GM08714 (cell line): ENCODE data around the gene PRPF38A.
"Not testable (repeated sequence)": the region's sequence is repeated elsewhere in the genome, so short reads cannot be mapped to it uniquely, and the experiment has no call there.

Experiments
- H3K4me3 ChIP-seq: fragments of 200-500 bp; sonication (Bioruptor generic); 2 replicates; pipeline ENCODE4 v1.5.1; 2014; ENCODE audit warnings: mild to moderate bottlenecking, low read length, inconsistent platforms
- ZNF274 ChIP-seq: IDR thresholded peaks from 2 replicates; pipeline ENCODE4 v1.6.1; 2012; ENCODE audit warnings: mild to moderate bottlenecking, low read depth, low read length

Gene PRPF38A

DNA sequence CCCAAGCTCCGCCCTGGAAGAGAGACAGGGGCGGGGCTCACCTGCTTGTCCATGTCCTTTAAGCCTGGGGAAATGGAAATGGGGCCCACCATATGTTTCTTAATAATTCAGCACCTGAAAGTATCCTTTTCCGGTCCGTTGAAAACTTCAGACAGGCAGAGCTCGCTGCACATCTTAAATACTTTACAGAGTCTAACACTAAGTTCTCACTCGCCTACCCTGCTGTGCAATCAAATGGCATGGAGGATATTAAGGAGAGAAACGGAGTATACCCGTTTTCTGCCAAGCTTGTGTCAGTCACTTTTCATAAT, 37.9 kb upstream of the PRPF38A start:
- peak overlapping the region; percentile 52; the same call in 1 of the 2 replicates for H3K4me3 ChIP-seq
- TF ChIP-seq ZNF274, result no peak

DNA sequence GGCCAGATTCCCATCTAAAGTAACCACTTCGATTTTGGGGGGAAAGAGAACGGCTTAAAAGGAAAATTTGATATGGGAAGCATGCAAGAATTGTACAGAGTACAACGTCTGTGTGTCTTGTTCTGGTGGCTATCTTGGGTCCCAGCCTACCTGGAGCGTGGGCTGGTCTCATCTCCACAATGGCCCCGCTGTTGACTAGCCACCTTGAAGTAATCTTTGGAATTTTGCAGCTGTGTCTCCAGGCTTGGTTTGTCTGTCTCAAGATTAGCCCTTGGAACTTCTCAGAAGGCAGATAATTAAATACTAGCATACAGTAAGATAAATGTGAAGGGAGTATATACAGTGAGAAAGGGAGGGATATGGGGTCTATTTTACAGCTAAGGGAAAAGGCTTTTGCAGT, 37.1 kb upstream of the PRPF38A start:
- H3K4me3 ChIP-seq, result no peak overlapping the region
- no peak for TF ChIP-seq ZNF274

DNA sequence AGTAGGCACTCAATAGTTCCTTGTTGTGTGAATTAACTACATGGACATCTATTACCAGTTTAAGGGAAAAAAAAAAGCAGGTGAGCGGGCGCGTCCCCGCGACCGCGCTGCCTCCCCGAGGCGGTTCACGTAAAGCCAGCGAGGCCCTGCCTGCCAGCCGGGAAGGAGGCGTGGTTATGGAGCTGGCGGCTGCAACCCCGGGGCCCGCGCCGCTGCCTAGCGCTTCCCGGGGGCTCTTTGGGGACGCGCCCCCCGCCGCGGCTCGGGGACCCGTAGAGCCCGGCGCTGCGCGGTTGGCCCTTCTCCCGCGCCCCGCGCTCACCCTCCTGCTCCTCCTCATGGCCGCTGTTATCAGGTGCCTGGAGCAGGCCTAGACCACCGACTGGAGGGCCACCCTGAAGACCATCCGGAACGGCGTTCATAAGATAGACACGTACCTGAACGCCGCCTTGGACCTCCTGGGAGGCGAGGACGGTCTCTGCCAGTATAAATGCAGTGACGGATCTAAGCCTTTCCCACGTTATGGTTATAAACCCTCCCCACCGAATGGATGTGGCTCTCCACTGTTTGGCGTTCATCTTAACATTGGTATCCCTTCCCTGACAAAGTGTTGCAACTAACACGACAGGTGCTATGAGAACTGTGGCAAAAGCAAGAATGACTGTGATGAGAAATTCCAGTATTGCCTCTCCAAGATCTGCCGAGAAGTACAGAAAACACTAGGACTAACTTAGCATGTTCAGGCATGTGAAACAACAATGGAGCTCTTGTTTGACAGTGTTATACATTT, 35.8 kb upstream of the PRPF38A start:
- H3K4me3 ChIP-seq, result peak overlapping the region; percentile 36; the same call in 1 of the 2 replicates
- TF ChIP-seq ZNF274, result no peak

DNA sequence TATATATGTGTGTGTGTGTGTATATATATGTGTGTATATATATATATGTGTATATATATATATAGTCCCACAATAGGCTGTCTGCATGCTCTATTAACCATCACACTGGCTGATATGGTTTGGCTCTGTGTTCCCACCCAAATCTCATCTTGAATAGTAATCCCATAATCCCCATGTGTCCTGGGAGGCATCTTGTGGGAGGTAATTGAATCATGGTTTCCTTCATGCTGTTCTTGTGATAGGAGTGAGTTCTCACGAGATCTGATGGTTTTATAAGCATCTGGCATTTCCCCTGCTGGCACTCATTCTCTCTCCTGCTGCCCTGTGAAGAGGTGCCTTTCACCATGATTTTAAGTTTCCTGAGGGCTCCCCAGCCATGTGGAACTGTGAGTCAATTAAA, 34.6 kb upstream of the PRPF38A start:
- not testable (repeated sequence) for H3K4me3 ChIP-seq

DNA sequence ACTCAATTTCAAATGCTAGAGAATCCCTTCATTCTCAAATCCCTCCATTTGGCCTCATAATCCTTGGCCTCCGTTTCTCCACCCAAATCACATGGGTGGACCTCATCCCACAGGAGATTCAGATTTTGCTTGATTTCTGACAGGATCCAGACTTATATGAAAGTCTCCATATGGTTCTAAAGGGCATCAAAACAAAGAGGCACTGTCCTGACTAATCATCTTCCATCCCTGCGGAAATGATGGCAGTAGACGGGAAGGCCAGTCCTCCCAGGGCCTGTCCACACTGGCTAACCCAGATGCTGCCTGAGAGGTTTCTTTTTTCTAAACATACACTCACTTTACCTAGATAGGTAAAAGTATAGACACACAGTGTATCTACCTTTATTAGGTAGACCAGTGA, 19.0 kb upstream of the PRPF38A start:
- TF ChIP-seq ZNF274, result no peak
- H3K4me3 ChIP-seq, result no peak overlapping the region

DNA sequence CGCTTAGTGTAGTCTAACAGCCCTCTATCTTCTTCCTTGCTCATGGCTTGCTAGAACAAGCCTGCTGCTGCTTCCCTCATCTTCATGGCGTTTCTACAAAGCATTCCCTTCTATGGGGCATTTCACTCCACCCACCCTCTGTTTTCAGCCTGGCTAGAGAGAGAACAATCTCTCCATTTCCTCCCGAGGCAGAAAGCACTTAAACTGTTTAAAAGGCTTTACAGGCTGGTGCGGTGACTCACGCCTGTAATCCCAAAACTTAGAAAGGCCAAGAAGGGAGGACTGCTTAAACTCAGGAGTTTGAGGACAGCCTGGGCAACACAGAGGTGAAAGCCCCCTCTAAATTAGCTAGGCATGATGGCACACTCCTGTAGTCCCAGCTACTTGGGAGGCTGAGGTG, 17.9 kb upstream of the PRPF38A start:
- no peak for TF ChIP-seq ZNF274

DNA sequence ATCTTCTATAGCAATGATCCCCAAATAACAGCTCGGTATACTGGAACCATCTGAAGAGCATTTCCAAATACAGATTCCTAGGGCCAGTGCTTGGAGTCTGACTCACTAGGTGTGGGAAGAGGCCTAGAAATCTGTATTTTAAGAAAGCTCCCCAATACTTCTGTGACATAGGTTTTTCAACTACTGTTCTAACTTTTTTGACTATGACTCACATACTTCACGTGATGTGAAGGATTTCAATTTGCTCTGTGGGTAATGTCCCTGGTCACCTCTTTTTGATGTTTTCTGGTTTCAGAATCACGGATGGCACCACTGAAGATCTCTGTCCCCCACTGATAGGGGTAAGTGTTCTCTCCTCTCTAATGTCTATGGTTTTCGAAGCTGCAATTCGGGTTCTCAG, 11.2 kb upstream of the PRPF38A start:
- H3K4me3 ChIP-seq, result no peak overlapping the region
- no peak for TF ChIP-seq ZNF274

More for the DNA sequence above, 17.9 kb upstream of the PRPF38A start:
- H3K4me3 ChIP-seq, result no peak overlapping the region

DNA sequence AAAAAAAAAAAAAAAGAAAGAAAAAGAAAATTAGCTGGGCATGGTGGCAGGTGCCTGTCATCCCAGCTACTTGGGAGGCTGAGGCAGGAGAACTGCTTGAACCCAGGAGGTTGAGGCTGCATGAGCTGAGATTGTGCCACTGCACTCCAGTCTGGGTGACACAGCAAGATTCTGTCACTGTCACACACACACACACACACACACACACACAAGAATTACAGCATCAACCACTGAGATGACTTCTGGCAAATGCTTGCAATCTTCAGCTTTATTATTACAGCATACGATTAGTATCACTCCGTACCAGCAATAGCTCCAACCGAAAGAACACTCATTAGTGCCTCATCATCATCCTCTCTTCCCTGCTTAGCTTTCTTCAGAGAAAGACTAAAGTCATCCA, 4.8 kb upstream of the PRPF38A start:
- H3K4me3 ChIP-seq, result no peak overlapping the region
- TF ChIP-seq ZNF274, result no peak

DNA sequence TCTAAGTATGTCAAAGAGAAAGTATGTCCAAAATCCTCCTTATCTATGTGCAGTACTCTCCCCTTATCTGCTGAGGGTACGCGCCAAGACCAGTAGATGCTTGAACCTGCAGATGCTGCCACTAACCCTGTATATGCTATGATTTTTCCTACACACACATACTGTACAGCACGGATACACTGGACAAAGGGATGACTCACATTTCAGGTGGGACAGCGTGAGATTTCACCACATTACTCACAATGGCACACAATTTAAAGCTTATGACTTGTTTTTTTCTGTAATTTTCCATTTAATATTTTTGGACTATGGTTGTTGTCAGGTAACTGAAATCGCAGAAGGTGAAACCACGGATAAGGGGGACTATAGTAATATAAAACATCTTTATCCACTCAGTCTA, 4.3 kb upstream of the PRPF38A start:
- H3K4me3 ChIP-seq, result no peak overlapping the region
- TF ChIP-seq ZNF274, result no peak

DNA sequence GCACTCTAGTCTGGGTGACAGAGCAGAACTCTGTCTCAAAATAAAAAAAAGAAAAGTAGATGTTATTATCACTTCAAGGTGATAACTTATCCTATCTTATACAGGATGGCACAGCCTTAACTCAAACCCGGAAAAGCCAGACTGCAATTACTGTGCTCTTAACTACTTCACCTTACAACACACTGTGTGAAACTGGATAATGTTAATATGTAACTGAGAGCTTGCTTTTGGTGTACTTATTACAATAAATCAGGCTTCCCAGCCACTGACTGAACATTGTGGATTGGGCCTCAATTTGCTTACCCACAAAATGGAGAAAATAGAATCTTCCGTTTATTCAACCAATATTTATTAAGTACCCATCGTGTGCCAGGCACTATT, 1.6 kb upstream of the PRPF38A start:
- TF ChIP-seq ZNF274, result no peak
- peak overlapping the region; percentile 94 for H3K4me3 ChIP-seq

DNA sequence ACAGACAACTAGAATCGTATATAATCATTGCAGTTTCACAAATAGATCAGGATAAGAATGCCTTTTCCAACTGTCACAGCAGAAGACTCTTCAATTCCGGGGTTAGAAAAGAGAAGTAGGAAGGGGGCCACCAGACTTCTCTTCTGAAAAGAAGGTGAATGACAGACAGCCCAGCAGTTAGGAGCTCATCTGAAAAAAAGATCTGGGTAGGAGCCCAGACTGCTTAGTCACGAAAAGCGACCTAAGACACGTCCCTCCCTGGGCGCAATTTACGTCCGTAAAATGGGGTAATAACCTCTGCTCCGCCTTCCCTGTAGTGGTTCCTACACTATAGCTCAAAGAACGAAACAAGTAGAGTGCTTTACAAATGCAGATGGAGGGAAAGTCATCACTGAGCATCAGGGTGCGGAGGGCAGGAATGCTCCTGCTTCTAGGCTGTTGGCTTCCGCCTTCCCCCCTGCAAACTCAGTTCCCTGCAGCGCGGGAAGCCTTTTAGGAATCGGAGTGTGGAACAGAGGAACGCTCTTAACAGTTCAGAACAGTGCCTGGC, 761 bp upstream of the PRPF38A start:
- peak overlapping the region; percentile 94 for H3K4me3 ChIP-seq
- no peak for TF ChIP-seq ZNF274

DNA sequence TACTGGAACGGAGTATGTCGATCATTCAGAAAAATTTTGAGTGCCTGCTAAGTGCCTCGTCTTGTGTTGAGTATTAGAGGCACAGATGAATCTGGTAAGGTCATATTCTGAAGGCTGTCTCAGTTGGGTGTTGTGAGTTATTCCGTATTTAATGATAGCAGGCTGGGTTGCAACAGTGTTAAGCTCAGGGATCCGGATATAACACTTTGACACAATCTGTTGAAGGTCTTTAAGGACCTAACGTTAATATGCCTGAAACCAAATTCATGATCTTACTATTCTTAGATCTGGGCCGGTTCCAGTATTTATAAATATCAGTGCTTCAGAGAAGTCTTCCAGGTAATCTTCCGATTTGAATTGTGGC, 555 bp downstream of the PRPF38A start:
- no peak for TF ChIP-seq ZNF274

DNA sequence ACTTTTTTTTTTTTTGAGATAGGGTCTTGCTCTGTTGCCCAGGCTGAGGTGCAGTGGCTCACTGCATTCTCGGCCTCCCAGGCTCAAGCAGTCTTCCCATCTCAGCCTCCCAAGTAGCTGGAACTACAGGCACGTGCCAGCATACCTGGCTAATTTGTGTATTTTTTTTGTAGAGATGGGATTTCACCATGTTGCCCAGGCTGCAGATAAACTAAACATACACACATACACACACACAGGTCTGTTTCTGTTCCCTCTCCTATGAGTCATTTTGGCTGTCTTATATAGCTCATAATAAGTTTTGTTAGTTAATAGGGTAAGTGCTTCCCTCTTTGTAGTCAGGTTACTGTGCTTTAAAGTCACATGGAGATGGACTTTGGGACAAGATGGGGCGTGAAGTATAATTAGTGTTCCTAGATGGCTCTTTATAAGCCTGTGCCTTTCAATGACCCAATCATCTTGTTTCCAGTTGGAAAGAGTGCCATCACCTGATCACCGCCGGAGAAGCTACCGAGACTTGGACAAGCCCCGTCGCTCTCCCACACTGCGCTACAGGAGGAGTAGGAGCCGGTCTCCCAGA, 9.1 kb downstream of the PRPF38A start:
- no peak for TF ChIP-seq ZNF274
- H3K4me3 ChIP-seq, result no peak overlapping the region

More for the DNA sequence above, 555 bp downstream of the PRPF38A start:
- H3K4me3 ChIP-seq, result peak overlapping the region; percentile 94

DNA sequence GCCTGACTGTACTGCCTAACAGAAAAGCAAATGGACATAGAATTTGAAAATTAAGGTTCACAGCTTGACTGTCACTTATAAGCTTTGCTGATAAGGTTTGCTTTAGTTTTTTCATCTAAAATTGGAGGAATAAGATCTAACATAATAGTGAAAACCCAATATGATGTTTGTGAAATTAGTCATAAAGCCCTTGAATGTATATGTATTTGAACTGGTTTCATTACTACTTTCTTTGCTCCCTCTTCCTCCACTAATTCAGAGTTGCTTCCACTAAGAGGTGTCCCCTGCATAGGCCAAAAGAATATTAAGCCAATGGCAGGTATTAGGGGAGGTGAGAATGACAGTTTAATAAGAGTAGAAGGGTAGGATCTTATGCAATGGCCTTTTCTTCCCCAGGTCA, 10.5 kb downstream of the PRPF38A start:
- no peak for TF ChIP-seq ZNF274
- H3K4me3 ChIP-seq, result no peak overlapping the region

DNA sequence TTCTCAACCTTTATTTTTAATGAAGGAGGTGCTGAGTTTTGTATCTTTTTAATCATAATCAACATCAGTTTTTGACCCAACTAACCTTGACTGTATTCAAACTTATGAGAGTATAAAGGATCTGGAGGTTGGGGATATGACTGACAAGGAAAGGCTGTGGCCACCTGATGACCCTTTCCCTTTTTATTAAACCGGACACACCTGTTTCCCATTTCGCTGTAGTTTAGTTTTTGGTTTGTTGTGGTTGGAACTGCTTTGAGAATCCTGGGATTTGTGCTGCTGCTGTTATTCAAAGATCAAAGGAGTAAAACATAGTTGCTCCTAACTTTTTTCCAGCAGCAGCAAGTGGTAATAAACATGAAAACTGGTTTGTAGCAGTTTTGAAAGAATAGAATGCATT, 12.4 kb downstream of the PRPF38A start:
- H3K4me3 ChIP-seq, result no peak overlapping the region
- no peak for TF ChIP-seq ZNF274

DNA sequence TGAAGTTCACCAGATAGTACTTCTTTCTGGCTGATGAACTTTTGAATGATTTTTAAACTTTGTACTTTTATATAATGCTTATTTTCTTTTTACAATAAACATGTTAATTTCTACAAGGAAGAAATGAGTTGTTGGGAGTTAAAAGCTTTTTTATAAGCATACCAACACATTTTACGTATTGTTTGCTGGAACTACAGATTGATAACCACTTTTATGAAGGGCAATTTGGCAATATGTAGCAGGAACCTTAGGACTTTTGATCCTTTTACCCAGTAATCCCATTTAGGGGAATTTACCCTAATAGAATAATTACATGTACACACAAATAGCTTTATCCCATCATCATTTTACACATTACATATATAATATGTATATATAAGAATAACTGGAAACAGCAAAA, 16.3 kb downstream of the PRPF38A start:
- no peak for TF ChIP-seq ZNF274
- no peak overlapping the region for H3K4me3 ChIP-seq

DNA sequence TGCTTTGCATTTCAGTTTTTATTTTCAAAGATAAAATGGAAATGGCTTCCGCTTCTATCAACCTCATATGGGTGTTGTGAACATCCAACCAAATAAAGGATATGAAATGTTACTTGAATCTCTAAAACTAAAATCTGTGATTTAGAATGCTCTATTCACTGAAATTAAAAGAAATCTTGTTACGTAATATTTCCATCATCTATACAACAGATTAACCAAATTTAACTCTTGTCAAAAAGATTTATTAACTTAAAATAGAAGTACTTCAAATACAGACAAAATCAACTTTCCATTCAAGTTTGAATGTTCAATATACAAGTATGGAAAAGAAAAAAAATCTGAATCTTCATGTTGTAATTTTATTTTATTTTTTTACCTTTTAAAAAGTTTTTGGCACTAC, 18.7 kb downstream of the PRPF38A start:
- TF ChIP-seq ZNF274, result no peak
- H3K4me3 ChIP-seq, result no peak overlapping the region
